HEK293 (cell line): Measurements from ENCODE around the gene DNAJC21.
A peak's percentile ranks its signal among the peaks of the same experiment; 100 is the strongest.

Experiments used
- CTCF ChIA-PET: fragments of 350-600 bp; formaldehyde crosslinking; extraction: SDS; loops from one replicate; lab custom pipeline; 2021; ENCODE audit warnings: antibody characterized with exemption; lab: Yijun Ruan, JAX
- POLR2A ChIA-PET: fragments of 300-600 bp; formaldehyde crosslinking; extraction: SDS; loops from one replicate; lab custom pipeline; 2020; ENCODE audit warnings: antibody characterized with exemption, inconsistent platforms; lab: Yijun Ruan, JAX
- H3K27ac ChIP-seq: fragments of 200-500 bp; sonication (Bioruptor generic); 2 replicates; pipeline ENCODE4 v1.5.1; 2014; ENCODE audit warnings: low read depth, low read length, control low read depth, inconsistent platforms; ENCODE audit errors: extremely low read depth
- H3K36me3 ChIP-seq, 2 experiments: fragments of 200-500 bp in 1 of 2; sonication (Bioruptor generic) in 1 of 2; 1 replicate in 1 of 2; 2 replicates in 1 of 2; pipeline ENCODE4 v1.5.1; 2014 to 2017; ENCODE audit warnings: inconsistent platforms in 2 of 2, low read length in 2 of 2; ENCODE audit not compliant: control insufficient read depth in 2 of 2, insufficient read depth in 1 of 2
- H3K4me1 ChIP-seq: fragments of 200-500 bp; sonication (Bioruptor generic); 2 replicates; pipeline ENCODE4 v1.5.1; 2014; ENCODE audit warnings: mild to moderate bottlenecking, low read length, inconsistent platforms; ENCODE audit not compliant: control insufficient read depth, insufficient read depth
- H3K4me3 ChIP-seq: 2 replicates; pipeline ENCODE4 v1.5.1; 2011; ENCODE audit warnings: low read depth, mild to moderate bottlenecking, control low read depth, low read length, moderate library complexity
- H3K9me3 ChIP-seq: fragments of 200-500 bp; sonication (Bioruptor generic); 2 replicates; pipeline ENCODE4 v1.5.1; 2014; ENCODE audit warnings: low read depth, low read length, inconsistent platforms; ENCODE audit not compliant: control insufficient read depth, insufficient read depth
- ELK4 ChIP-seq: IDR thresholded peaks from 2 replicates; pipeline ENCODE4 v1.6.1; 2011; ENCODE audit warnings: mild to moderate bottlenecking, low read depth, low read length, borderline replicate concordance
- KLF10 ChIP-seq: fragments of 450-650 bp; IDR thresholded peaks from 2 replicates; pipeline ENCODE4 v1.5.1; 2018; ENCODE audit warnings: missing biosample characterization, mild to moderate bottlenecking, missing genetic modification characterization
- MYNN ChIP-seq: fragments of 450-650 bp; formaldehyde crosslinking; IDR thresholded peaks from 2 replicates; pipeline ENCODE4 v1.5.1; 2016; ENCODE audit warnings: missing biosample characterization, missing genetic modification characterization, borderline replicate concordance
- MZF1 ChIP-seq: fragments of 450-650 bp; formaldehyde crosslinking; IDR thresholded peaks from 2 replicates; pipeline ENCODE4 v1.5.1; 2017; ENCODE audit warnings: missing biosample characterization, missing genetic modification characterization, borderline replicate concordance
- OSR2 ChIP-seq: fragments of 450-650 bp; formaldehyde crosslinking; IDR thresholded peaks from 2 replicates; pipeline ENCODE4 v1.5.1; 2016; ENCODE audit warnings: missing biosample characterization, missing genetic modification characterization
- PRDM4 ChIP-seq: fragments of 450-650 bp; formaldehyde crosslinking; IDR thresholded peaks from 2 replicates; pipeline ENCODE4 v1.5.1; 2017; ENCODE audit warnings: missing biosample characterization, missing genetic modification characterization
- ZBTB20 ChIP-seq: fragments of 450-650 bp; formaldehyde crosslinking; IDR thresholded peaks from 2 replicates; pipeline ENCODE4 v1.5.1; 2016; ENCODE audit warnings: missing biosample characterization, missing genetic modification characterization
- ZNF121 ChIP-seq: fragments of 450-650 bp; formaldehyde crosslinking; IDR thresholded peaks from 2 replicates; pipeline ENCODE4 v1.5.1; 2016; ENCODE audit warnings: missing biosample characterization, missing genetic modification characterization
- ZNF362 ChIP-seq: fragments of 450-650 bp; formaldehyde crosslinking; IDR thresholded peaks from 2 replicates; pipeline ENCODE4 v1.5.1; 2016; ENCODE audit warnings: missing biosample characterization, missing genetic modification characterization
- ZNF521 ChIP-seq: fragments of 450-650 bp; formaldehyde crosslinking; IDR thresholded peaks from 2 replicates; pipeline ENCODE4 v1.5.1; 2017; ENCODE audit warnings: missing biosample characterization, mild to moderate bottlenecking, missing genetic modification characterization
- ZNF664 ChIP-seq: fragments of 450-650 bp; formaldehyde crosslinking; IDR thresholded peaks from 2 replicates; pipeline ENCODE4 v1.5.1; 2016; ENCODE audit warnings: missing biosample characterization, missing genetic modification characterization
- ZNF747 ChIP-seq: fragments of 450-650 bp; formaldehyde crosslinking; IDR thresholded peaks from 2 replicates; pipeline ENCODE4 v1.5.1; 2016; ENCODE audit warnings: missing biosample characterization, missing genetic modification characterization
- ZNF837 ChIP-seq: fragments of 450-650 bp; formaldehyde crosslinking; IDR thresholded peaks from 2 replicates; pipeline ENCODE4 v1.5.1; 2016; ENCODE audit warnings: missing biosample characterization, missing genetic modification characterization
- TF ChIP-seq, protein P1 (sequence below): fragments of 450-650 bp; formaldehyde crosslinking; IDR thresholded peaks from 2 replicates; pipeline ENCODE4 v1.5.1; 2016; ENCODE audit warnings: missing biosample characterization, missing genetic modification characterization
- TF ChIP-seq, protein P2 (sequence below): fragments of 450-650 bp; formaldehyde crosslinking; IDR thresholded peaks from 2 replicates; pipeline ENCODE4 v1.5.1; 2016; ENCODE audit warnings: missing biosample characterization, missing genetic modification characterization

DNAJC21 gene

DNA sequence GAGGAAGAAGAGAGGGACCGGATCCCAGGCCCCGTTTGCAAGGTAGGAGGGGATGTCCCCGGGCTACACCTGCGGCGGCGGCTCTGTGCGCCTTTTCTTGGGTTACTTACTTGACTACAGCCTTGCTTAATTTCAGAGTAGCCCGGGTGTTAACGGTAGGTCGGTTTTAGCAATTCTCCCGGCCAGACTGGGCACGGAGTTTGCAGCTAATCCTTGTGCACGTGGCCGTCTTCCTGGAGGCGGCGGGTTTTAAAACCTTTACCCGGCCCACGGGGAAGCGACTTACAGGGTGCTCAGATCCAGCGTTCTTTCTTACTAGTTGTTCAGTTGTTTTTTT, 13.5 kb upstream of the DNAJC21 start (continued):
- TF ChIP-seq, protein P1, sequence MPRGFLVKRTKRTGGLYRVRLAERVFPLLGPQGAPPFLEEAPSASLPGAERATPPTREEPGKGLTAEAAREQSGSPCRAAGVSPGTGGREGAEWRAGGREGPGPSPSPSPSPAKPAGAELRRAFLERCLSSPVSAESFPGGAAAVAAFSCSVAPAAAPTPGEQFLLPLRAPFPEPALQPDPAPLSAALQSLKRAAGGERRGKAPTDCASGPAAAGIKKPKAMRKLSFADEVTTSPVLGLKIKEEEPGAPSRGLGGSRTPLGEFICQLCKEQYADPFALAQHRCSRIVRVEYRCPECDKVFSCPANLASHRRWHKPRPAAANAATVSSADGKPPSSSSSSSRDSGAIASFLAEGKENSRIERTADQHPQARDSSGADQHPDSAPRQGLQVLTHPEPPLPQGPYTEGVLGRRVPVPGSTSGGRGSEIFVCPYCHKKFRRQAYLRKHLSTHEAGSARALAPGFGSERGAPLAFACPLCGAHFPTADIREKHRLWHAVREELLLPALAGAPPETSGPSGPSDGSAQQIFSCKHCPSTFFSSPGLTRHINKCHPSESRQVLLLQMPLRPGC: 0 out of 2 replicates have a peak, but pooled peaks have one; percentile 3
- TF ChIP-seq MYNN (0 out of 2 replicates have a peak, but pooled peaks have one; percentile 10), MZF1 (peak; percentile 37; the same call in 1 of the 2 replicates)
- TF ChIP-seq, protein P2, sequence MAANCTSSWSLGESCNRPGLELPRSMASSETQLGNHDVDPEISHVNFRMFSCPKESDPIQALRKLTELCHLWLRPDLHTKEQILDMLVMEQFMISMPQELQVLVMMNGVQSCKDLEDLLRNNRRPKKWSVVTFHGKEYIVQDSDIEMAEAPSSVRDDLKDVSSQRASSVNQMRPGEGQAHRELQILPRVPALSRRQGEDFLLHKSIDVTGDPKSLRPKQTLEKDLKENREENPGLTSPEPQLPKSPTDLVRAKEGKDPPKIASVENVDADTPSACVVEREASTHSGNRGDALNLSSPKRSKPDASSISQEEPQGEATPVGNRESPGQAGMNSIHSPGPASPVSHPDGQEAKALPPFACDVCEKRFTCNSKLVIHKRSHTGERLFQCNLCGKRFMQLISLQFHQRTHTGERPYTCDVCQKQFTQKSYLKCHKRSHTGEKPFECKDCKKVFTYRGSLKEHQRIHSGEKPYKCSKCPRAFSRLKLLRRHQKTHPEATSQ (tag by site-specific recombination): 0 out of 2 replicates have a peak, but pooled peaks have one; percentile 26

DNA sequence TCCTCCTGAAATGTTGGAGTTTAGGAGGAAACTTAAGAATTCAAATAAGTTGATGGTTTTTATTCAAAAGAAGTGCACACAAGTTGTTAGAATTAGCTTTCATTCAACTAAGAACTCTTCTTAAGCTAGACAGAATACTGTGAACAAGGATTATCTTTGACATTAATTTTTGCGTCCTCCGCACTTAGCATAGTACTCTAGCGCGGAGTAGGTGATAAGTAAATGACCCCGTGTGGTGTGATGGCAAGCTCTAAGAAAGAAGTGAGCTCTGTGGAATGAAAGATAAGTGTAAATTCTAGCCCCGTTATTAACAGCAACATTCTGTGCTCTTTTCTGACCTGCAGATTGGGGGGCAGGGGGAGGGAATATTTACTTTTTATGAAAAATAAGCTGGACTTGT, 12.8 kb upstream of the DNAJC21 start:
- no peaks in the 10 kb centered on the region for H3K9me3 ChIP-seq
- no peak for TF ChIP-seq ZNF747 (tag by site-specific recombination)
- TF ChIP-seq ZNF664 (tag by site-specific recombination): peak; percentile 70; the same call in 1 of the 2 replicates
- TF ChIP-seq, all 188 proteins: peak for 1
- Histone ChIP-seq H3K4me3 (peak overlapping the region; percentile 78), H3K4me1 (peaks cover 6% of the 10 kb centered on the region; the same call in 1 of the 2 replicates), H3K36me3 (peaks cover 41 to 47% of the 10 kb centered on the region in 2 experiments), H3K27ac (no peak overlapping the region; the same call in 1 of the 2 replicates)
- ChIA-PET POLR2A (interaction anchor here (0.5 to 6.1 kb wide), 5 partner anchors 8 to 240 kb away, joined by 3 to 152 read pairs (median 4); partner anchors contain the start of gene DNAJC21), CTCF (interaction anchor here (0.5 to 2.8 kb wide), 10 partner anchors 11 to 445 kb away, joined by 3 to 10 read pairs (median 6); no protein-coding TSS in a partner anchor)

DNA sequence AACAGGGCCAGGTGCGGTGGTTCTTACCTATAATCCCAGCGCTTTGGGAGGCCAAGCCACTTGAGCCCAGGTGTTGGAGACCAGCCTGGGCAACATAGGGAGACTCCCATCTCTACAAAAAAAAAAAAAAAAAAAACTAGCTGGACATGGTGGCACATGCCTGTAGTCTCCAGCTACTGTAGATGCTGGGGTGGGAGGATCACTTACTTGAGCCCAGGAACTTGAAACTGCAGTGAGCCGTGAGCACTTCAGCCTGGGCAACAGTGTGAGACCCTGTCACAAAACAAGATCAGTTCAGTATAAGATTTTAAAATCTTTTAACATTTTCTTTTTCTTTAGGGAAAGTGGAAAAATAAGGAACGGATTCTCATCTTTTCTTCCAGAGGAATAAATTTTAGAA, 11.3 kb upstream of the DNAJC21 start:
- Histone ChIP-seq H3K27ac (no peak overlapping the region), H3K4me3 (no peak overlapping the region), H3K36me3 (peaks cover 47 to 48% of the 10 kb centered on the region in 2 experiments), H3K9me3 (no peaks in the 10 kb centered on the region), H3K4me1 (peaks cover 6% of the 10 kb centered on the region; the same call in 1 of the 2 replicates)
- CTCF ChIA-PET: interaction anchor here (0.6 to 2.1 kb wide), 3 partner anchors 14 to 54 kb away, joined by 3 to 10 read pairs (median 3); no protein-coding TSS in a partner anchor
- POLR2A ChIA-PET: interaction anchor here (6.1 kb wide), 1 partner anchor 11 kb away, joined by 152 read pairs; the partner anchor contains the start of gene DNAJC21
- TF ChIP-seq ZNF521 (no peak), ELK4 (no peak), ZNF362 (tag by site-specific recombination) (peak; percentile 58; the same call in 1 of the 2 replicates), PRDM4 (tag by site-specific recombination) (peak; percentile 89), OSR2 (tag by site-specific recombination) (peak; percentile 83), ZNF121 (peak; percentile 98), ZNF837 (no peak), KLF10 (tag by site-specific recombination) (no peak), ZBTB20 (tag by site-specific recombination) (0 out of 2 replicates have a peak, but pooled peaks have one; percentile 12)
